Type B pancreatic cell (in vitro differentiated cells): ENCODE data around the gene METTL27. TPM values are rescaled to one million over a fixed set of nuclear protein-coding genes. Genes with fewer than 3 reads are reported as not detected.
"Not testable (repeated sequence)": the region's sequence is repeated elsewhere in the genome, so short reads cannot be mapped to it uniquely, and the experiment has no call there.

ENCODE experiments used
- DNase-seq: peaks from one replicate; pipeline ENCODE4 v3.0.0; 2021; ENCODE audit warnings: mixed read lengths; ENCODE audit not compliant: unreplicated experiment; ENCODE audit errors: extremely low spot score
- H3K27ac Mint-ChIP-seq: 2 replicates; pipeline ENCODE4 v1.8.0; 2021; ENCODE audit warnings: mild to moderate bottlenecking, mixed read lengths
- H3K27me3 Mint-ChIP-seq: 2 replicates; pipeline ENCODE4 v1.8.0; 2021; ENCODE audit warnings: mixed read lengths
- H3K36me3 Mint-ChIP-seq: 2 replicates; pipeline ENCODE4 v1.8.0; 2021; ENCODE audit warnings: mixed read lengths
- H3K4me1 Mint-ChIP-seq: one replicate; pipeline ENCODE4 v1.8.0; 2021; ENCODE audit warnings: mixed read lengths; ENCODE audit not compliant: unreplicated experiment
- H3K4me3 Mint-ChIP-seq: 2 replicates; pipeline ENCODE4 v1.8.0; 2021; ENCODE audit warnings: mild to moderate bottlenecking, mixed read lengths
- H3K9me3 Mint-ChIP-seq: 2 replicates; pipeline ENCODE4 v1.8.0; 2021; ENCODE audit warnings: mixed read lengths
- total RNA-seq: library from RNA; stranded (reverse); gene quantifications from 2 replicates; pipeline ENCODE4 v1.2.1, GENCODE V29; 2021; ENCODE audit warnings: low replicate concordance
- TF ChIP-seq, protein P1 (sequence below): fragments of 200-600 bp; sonication (generic); conservative IDR thresholded peaks from 2 replicates; pipeline ENCODE4 v1.5.0; 2021; ENCODE audit warnings: antibody characterized with exemption, mild to moderate bottlenecking

The METTL27 gene
- total RNA-seq, 1 donor from 2014 or later = 11.5 TPM

- H3K4me1 Mint-ChIP-seq = peaks cover 27% of the 10 kb centered on the region
- TF ChIP-seq, protein P1, sequence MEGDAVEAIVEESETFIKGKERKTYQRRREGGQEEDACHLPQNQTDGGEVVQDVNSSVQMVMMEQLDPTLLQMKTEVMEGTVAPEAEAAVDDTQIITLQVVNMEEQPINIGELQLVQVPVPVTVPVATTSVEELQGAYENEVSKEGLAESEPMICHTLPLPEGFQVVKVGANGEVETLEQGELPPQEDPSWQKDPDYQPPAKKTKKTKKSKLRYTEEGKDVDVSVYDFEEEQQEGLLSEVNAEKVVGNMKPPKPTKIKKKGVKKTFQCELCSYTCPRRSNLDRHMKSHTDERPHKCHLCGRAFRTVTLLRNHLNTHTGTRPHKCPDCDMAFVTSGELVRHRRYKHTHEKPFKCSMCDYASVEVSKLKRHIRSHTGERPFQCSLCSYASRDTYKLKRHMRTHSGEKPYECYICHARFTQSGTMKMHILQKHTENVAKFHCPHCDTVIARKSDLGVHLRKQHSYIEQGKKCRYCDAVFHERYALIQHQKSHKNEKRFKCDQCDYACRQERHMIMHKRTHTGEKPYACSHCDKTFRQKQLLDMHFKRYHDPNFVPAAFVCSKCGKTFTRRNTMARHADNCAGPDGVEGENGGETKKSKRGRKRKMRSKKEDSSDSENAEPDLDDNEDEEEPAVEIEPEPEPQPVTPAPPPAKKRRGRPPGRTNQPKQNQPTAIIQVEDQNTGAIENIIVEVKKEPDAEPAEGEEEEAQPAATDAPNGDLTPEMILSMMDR = no peak
- peak overlapping the region; percentile 45 for H3K4me3 Mint-ChIP-seq
- H3K36me3 Mint-ChIP-seq = no peaks in the 10 kb centered on the region
- peak overlapping the region; percentile 89 for H3K27ac Mint-ChIP-seq
- H3K9me3 Mint-ChIP-seq = no peaks in the 10 kb centered on the region
- no peaks in the 10 kb centered on the region for H3K27me3 Mint-ChIP-seq
- no peak for DNase-seq
Measured at GRCh38 chr7:73823257-73823656, 19.1 kb downstream of the METTL27 start.

GRCh38 chr7:73822319-73823173, 19.8 kb downstream of the METTL27 start:
- Mint-ChIP-seq H3K4me3 (peak overlapping the region; percentile 45), H3K27ac (peak overlapping the region; percentile 89), H3K27me3 (no peaks in the 10 kb centered on the region), H3K4me1 (peaks cover 22% of the 10 kb centered on the region), H3K36me3 (no peaks in the 10 kb centered on the region), H3K9me3 (no peaks in the 10 kb centered on the region)
- DNase-seq = no peak
- TF ChIP-seq, protein P1 = no peak

- DNase-seq, H3K36me3 Mint-ChIP-seq, H3K4me3 Mint-ChIP-seq, H3K27me3 Mint-ChIP-seq, H3K9me3 Mint-ChIP-seq: not testable (repeated sequence)
- Mint-ChIP-seq H3K27ac (peak overlapping the region; percentile 89), H3K4me1 (peaks cover 14% of the 10 kb centered on the region)
Measured at GRCh38 chr7:73821597-73822285, 20.6 kb downstream of the METTL27 start.

- Mint-ChIP-seq H3K27ac (no peak overlapping the region), H3K27me3 (no peaks in the 10 kb centered on the region), H3K9me3 (no peaks in the 10 kb centered on the region), H3K4me1 (peaks cover 10% of the 10 kb centered on the region), H3K36me3 (no peaks in the 10 kb centered on the region), H3K4me3 (no peak overlapping the region)
- TF ChIP-seq, protein P1 = no peak
- no peak for DNase-seq
Measured at GRCh38 chr7:73820013-73820412, 22.3 kb downstream of the METTL27 start.

- no peaks in the 10 kb centered on the region for H3K4me1 Mint-ChIP-seq
- no peaks in the 10 kb centered on the region for H3K36me3 Mint-ChIP-seq
- H3K27ac Mint-ChIP-seq = no peak overlapping the region
- H3K4me3 Mint-ChIP-seq = no peak overlapping the region
- no peaks in the 10 kb centered on the region for H3K9me3 Mint-ChIP-seq
- H3K27me3 Mint-ChIP-seq = no peaks in the 10 kb centered on the region
- DNase-seq = no peak
- TF ChIP-seq, protein P1 = no peak
Measured at GRCh38 chr7:73817121-73817520, 25.2 kb downstream of the METTL27 start.

- Mint-ChIP-seq H3K27ac (no peak overlapping the region), H3K36me3 (no peaks in the 10 kb centered on the region), H3K4me1 (no peaks in the 10 kb centered on the region), H3K4me3 (no peak overlapping the region), H3K9me3 (no peaks in the 10 kb centered on the region), H3K27me3 (no peaks in the 10 kb centered on the region)
- no peak for DNase-seq
- TF ChIP-seq, protein P1 = no peak
Measured at GRCh38 chr7:73815436-73815835, 26.9 kb downstream of the METTL27 start.
